Epithelial cell of esophagus (primary cell): Measurements from ENCODE around the gene TMED4.

Experiments
- DNase-seq: peaks from one replicate; pipeline ENCODE4 v3.0.0; 2010; ENCODE audit warnings: low read depth
- H3K4me3 ChIP-seq: 2 replicates; pipeline ENCODE4 v1.5.1; 2011; ENCODE audit warnings: mild to moderate bottlenecking, low read length, control low read depth
- TF ChIP-seq, protein P1 (sequence below): IDR thresholded peaks from 2 replicates; pipeline ENCODE4 v1.5.1; 2011; ENCODE audit warnings: low read depth, mild to moderate bottlenecking, low read length, control low read depth, inconsistent platforms; ENCODE audit not compliant: insufficient read depth; ENCODE audit errors: missing control alignments

Gene TMED4

DNA sequence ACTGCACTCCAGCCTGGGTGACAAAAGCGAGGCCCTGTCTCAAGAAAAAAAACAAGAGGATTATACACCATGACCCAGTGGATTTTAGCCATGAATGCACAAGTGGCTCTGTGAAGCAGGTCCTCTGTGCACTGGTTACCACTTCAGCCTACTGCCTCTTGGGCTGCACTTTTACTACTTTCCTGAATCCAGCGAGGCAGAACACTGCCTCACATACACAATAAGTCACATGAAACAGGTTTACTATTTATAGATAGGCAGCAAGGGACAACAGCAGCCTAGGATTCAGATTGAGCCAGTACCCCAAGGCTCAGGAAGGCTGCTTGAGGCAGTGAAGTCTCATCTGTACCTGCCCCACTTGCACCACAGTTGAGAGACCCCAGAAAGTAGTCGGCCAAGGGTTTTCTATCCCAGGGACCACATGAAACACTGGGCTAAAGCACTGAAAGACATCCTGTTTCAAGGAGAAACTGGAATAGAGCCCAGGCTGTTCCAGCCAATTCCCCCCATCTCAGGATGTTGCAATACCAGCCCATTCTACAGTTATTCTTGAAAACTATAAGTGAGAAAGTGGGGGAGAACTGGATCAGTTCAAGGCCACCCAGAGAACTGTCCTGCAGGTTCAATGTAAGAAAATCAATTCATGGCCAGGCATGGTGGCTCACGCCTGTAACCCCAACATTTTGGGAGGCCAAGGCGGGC lies 14.1 kb upstream of the TMED4 start:
- TF ChIP-seq, protein P1, sequence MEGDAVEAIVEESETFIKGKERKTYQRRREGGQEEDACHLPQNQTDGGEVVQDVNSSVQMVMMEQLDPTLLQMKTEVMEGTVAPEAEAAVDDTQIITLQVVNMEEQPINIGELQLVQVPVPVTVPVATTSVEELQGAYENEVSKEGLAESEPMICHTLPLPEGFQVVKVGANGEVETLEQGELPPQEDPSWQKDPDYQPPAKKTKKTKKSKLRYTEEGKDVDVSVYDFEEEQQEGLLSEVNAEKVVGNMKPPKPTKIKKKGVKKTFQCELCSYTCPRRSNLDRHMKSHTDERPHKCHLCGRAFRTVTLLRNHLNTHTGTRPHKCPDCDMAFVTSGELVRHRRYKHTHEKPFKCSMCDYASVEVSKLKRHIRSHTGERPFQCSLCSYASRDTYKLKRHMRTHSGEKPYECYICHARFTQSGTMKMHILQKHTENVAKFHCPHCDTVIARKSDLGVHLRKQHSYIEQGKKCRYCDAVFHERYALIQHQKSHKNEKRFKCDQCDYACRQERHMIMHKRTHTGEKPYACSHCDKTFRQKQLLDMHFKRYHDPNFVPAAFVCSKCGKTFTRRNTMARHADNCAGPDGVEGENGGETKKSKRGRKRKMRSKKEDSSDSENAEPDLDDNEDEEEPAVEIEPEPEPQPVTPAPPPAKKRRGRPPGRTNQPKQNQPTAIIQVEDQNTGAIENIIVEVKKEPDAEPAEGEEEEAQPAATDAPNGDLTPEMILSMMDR = no peak
- no peak overlapping the region for H3K4me3 ChIP-seq
- DNase-seq = no peak

DNA sequence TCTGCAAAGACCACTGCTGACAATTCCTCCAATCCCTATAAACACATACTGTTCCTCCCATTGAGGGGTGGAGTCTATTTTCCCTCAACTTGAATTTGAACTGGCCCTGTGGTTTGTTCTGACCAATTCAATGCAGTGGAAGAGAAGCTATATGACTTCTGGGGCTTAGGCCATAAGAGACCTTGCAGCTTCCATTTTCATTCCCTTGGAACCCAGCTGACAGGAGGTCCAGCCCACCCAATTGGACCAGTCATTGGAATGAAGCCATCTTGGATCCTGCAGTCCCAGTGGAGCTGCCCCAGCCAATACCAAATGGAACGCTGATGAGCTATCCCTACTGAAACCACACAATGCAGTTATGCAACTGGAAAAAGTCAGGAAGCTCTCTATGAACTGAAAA lies 8.9 kb upstream of the TMED4 start:
- no peak overlapping the region for H3K4me3 ChIP-seq
- no peak for DNase-seq
- TF ChIP-seq, protein P1 = no peak

DNA sequence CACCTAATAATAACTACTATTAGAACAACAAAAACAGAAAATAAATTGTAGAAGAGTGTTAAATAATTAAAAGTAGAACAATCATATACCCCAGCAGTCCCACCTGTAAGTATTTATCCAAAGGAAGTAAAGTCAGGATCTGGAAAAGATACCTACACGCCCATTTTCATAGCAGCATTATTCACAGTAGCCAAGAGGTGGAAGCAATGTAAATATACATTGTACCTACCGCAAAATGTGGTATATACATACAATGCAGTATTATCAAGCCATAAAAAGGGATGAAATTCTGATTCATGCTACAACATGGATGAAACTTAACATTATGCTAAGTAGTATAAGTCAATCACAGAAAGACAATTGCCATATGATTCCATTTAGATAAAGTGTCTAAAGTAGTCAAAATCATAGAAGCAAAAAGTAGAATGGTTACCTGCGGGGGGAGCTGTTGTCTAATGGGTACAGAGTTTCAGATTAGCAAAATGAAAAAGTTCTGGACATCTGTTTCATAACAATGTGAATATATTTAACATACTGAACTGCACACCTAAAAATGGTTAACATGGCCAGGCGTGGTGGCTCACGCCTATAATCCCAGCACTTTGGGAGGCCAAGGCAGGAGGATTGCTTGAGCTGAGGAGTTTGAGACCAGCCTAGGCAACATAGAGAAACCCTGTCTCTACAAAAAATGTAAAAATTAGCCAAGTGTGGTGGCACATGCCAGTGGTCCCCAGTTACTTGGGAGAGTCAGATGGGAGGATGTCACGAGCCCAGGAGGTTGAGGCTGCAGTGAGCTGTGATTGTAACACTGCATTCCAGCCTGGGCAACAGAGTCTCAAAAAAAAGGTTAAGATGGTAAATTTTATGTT lies 6.0 kb upstream of the TMED4 start:
- TF ChIP-seq, protein P1 = peak; percentile 64
- H3K4me3 ChIP-seq = no peak overlapping the region
- peak; percentile 67 for DNase-seq

DNA sequence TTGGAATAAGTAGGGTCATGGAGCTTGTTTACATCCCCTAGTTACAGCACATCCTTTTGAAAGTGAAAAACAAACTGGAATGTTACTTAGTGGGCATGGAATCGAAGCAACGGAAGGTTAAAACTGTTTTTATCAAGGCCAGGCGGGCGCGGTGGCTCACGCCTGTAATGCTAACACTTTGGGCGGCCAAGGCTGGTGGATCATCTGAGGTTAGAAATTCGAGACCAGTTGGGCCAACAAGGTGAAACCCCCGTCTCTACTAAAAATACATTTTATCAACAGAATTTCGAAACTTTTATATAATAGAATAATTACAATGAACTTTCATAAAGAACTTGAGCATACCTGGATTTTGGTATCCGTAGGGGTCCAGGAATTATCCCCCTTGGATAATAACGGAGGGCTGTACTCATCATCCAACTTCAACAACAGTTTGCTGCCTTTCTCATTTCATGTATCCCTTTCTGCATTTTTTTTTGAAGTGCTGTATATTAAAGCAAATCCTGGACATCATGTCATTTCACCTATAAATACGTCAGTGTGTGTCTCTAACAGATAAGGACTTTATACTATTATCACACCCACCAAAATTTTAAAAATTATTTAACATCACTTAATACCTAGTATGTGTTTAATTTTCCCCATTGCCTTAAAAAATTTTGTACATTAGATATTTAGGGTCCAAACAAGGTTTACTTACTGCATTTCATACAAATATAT lies 1.3 kb upstream of the TMED4 start:
- TF ChIP-seq, protein P1 = no peak
- DNase-seq = no peak
- H3K4me3 ChIP-seq = peak overlapping the region; percentile 71

DNA sequence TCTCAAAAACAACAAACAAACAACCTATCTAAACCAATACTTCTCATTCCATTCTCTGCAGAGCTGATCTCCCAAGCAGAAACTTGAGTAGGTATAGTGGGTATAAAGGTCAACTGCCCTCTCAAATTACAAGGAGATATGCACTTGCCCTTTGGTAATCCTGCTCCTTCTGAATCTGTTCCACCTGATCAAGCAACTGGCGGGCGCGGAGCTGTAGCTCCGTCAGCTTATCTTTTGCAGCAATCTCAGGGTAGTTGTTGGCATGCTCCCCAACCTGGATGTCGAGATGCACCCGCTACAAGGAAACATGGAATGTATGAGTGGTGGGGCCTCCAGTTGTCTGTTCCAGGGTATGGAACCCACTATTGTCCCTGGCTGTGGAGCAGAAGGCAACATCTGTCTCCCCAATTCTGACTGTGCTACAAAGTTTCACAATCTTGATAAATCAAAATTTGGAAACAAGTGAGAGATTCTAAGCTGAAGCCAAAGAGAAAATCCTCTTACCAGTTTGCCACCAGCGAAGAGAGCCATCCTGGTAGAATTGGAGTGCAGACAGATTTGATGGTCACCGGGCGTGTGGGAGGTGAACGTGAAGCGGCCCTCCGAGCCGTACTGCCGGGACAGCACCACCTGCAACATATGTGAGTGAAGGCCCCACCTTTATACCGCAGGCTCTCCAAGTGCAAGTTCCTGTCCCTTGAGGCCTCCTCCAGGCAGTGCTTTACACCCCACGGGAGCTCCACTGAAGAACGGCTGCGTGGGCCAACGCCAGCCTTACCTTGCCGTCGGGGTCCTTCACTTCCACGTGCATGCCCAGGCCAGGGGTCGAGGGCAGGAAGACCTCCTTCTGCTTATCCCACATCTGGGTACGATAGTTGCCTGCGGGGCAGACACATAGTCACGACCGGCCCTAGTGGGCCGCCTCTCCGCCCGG lies 819 bp downstream of the TMED4 start:
- H3K4me3 ChIP-seq = peak overlapping the region; percentile 79
- TF ChIP-seq, protein P1 = no peak
- DNase-seq = peak; percentile 39

DNA sequence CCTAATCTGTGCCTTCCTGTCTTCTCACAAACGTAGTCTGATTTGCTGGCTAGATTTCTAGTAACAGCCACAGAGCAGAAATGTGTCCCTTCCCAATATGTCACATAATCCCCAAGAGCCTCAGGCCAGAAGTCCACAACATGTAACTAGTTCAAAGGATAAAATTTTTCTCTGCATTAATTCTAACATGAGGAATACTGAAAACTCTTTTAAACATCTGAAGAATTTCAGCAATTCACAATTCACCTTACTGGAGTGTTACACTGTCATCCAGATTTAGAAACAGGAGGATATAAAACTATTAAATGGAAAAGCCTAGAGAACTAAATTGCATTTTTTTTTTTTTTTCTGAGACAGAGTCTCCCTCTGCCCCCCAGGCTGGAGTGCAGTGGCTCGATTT lies 5.8 kb downstream of the TMED4 start:
- TF ChIP-seq, protein P1 = no peak
- no peak for DNase-seq
- H3K4me3 ChIP-seq = no peak overlapping the region
